Activated CD4-positive, alpha-beta T cell treated with anti-CD3 and anti-CD28 coated beads, Interleukin-2, amount 10 ng/mL, durations not matched to agents 7 days and 5 days (primary cell): ENCODE results near the gene SESN1. TPM values are rescaled to one million over a fixed set of nuclear protein-coding genes. Genes with fewer than 3 reads are reported as not detected.

Source experiments
- CTCF ChIA-PET: fragments of 350-600 bp; sonication (Branson Sonifier 250); formaldehyde crosslinking; loops from one replicate; lab custom pipeline; 2021; ENCODE audit warnings: antibody characterized with exemption; lab: Charles Lee
- POLR2A ChIA-PET: fragments of 350-600 bp; sonication (Branson Sonifier 250); formaldehyde crosslinking; loops from one replicate; lab custom pipeline; 2021; ENCODE audit warnings: antibody characterized with exemption; lab: Charles Lee
- DNase-seq: peaks from one replicate; pipeline ENCODE4 v3.0.0-alpha.2; 2020
- H3K27ac Mint-ChIP-seq: one replicate; pipeline ENCODE4 v1.8.0; 2021; ENCODE audit warnings: mild to moderate bottlenecking, moderate library complexity, mixed read lengths
- H3K27me3 Mint-ChIP-seq: one replicate; pipeline ENCODE4 v1.8.0; 2021; ENCODE audit warnings: mixed read lengths
- H3K36me3 Mint-ChIP-seq: one replicate; pipeline ENCODE4 v1.8.0; 2021; ENCODE audit warnings: low read depth, mixed read lengths
- H3K4me1 Mint-ChIP-seq: one replicate; pipeline ENCODE4 v1.8.0; 2021; ENCODE audit warnings: mixed read lengths
- H3K4me3 Mint-ChIP-seq: one replicate; pipeline ENCODE4 v1.8.0; 2021; ENCODE audit warnings: mild to moderate bottlenecking, moderate library complexity, mixed read lengths
- H3K9me3 Mint-ChIP-seq: one replicate; pipeline ENCODE4 v1.8.0; 2021; ENCODE audit warnings: mixed read lengths
- total RNA-seq, 2 experiments: library from RNA; stranded (reverse); gene quantifications; one replicate each; pipeline ENCODE4 v1.2.3, GENCODE V29; 2021

SESN1 gene
- total RNA-seq, 2 experiments from 2014 or later, result 19.9 to 21.6 TPM

- H3K27ac Mint-ChIP-seq, result peak overlapping the region; percentile 4
- CTCF ChIA-PET, result interaction anchor here (1.2 kb wide), 1 partner anchor 9 kb away, joined by 5 read pairs; no protein-coding TSS in a partner anchor
- H3K36me3 Mint-ChIP-seq, result no peaks in the 10 kb centered on the region
- no peak for DNase-seq
- H3K9me3 Mint-ChIP-seq, result no peaks in the 10 kb centered on the region
- no peaks in the 10 kb centered on the region for H3K27me3 Mint-ChIP-seq
- no peak overlapping the region for H3K4me3 Mint-ChIP-seq
- POLR2A ChIA-PET, result no interaction called here
- H3K4me1 Mint-ChIP-seq, result peaks cover 20% of the 10 kb centered on the region
These were observed 134.6 kb downstream of the SESN1 start for GRCh38 chr6:108959972-108960582.

GRCh38 chr6:108958900-108959770 is 135.5 kb downstream of the SESN1 start:
- CTCF ChIA-PET, result interaction anchor here (1.7 kb wide), 1 partner anchor 10 kb away, joined by 3 read pairs; no protein-coding TSS in a partner anchor
- H3K27me3 Mint-ChIP-seq, result no peaks in the 10 kb centered on the region
- DNase-seq, result no peak
- no peak overlapping the region for H3K27ac Mint-ChIP-seq
- H3K4me1 Mint-ChIP-seq, result peaks cover 25% of the 10 kb centered on the region
- H3K9me3 Mint-ChIP-seq, result no peaks in the 10 kb centered on the region
- POLR2A ChIA-PET, result interaction anchor here (0.6 kb wide), 1 partner anchor 27 kb away, joined by 5 read pairs; no protein-coding TSS in a partner anchor
- no peaks in the 10 kb centered on the region for H3K36me3 Mint-ChIP-seq
- H3K4me3 Mint-ChIP-seq, result no peak overlapping the region

DNA sequence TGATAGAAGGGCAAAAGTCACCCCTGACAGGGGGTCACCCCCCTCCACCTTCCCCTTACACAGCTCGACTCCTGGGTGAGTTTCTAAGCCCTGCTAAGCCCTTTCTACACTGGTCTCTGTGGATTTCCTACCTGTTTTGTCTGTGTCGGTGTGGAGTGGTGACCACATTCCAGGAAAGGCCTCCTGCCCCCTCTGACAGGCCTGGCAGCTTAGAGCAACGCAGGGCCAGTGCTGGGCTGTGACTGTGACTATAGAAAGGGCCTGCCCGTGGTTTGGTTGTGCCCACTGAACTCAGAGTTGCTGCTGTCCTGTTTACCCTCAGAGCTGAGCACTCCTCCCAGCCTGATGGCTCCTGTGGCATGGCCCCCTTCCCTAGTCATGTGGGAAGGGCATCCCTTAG is 137.4 kb downstream of the SESN1 start:
- POLR2A ChIA-PET, result no interaction called here

GRCh38 chr6:108955329-108955949 is 139.2 kb downstream of the SESN1 start:
- ChIA-PET POLR2A (interaction anchor here (0.6 kb wide), 1 partner anchor 103 kb away, joined by 3 read pairs; no protein-coding TSS in a partner anchor), CTCF (interaction anchor here (0.6 to 4.5 kb wide), 5 partner anchors 11 to 408 kb away, joined by 3 to 26 read pairs (median 4); no protein-coding TSS in a partner anchor)
- Mint-ChIP-seq H3K4me1 (peaks cover 25% of the 10 kb centered on the region), H3K4me3 (no peak overlapping the region), H3K27ac (peak overlapping the region; percentile 54), H3K9me3 (no peaks in the 10 kb centered on the region), H3K27me3 (no peaks in the 10 kb centered on the region), H3K36me3 (no peaks in the 10 kb centered on the region)
- DNase-seq, result no peak

More for the DNA sequence above, 137.4 kb downstream of the SESN1 start:
- Mint-ChIP-seq H3K9me3 (no peaks in the 10 kb centered on the region), H3K4me1 (peaks cover 25% of the 10 kb centered on the region), H3K4me3 (no peak overlapping the region), H3K36me3 (no peaks in the 10 kb centered on the region), H3K27me3 (no peaks in the 10 kb centered on the region), H3K27ac (no peak overlapping the region)
- DNase-seq, result no peak
- CTCF ChIA-PET, result interaction anchor here (0.8 to 4.5 kb wide), 2 partner anchors 13 kb away, joined by 4 to 26 read pairs; no protein-coding TSS in a partner anchor

DNA sequence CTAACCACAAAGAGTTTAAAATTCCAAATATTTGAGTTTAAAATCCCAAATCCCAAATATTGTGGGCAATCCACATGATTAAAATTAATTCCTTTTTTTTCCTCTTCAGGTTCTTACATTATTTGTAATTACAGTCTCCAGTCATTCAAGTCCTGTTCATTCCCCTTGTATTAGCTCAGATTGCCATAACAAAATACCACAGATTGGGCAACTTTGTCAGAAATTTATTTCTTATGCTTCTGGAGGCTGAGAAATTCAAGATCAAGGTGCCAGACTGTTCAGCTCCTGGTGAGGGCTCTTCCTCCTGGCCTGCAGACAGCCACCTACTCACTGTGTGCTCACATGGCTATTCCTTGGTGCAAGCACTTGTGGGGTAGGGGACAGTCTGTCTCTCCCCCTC is 141.0 kb downstream of the SESN1 start:
- no peak overlapping the region for H3K4me3 Mint-ChIP-seq
- no peaks in the 10 kb centered on the region for H3K36me3 Mint-ChIP-seq
- ChIA-PET POLR2A (no interaction called here), CTCF (interaction anchor here (0.6 to 4.5 kb wide), 3 partner anchors 9 to 87 kb away, joined by 3 to 26 read pairs (median 3); no protein-coding TSS in a partner anchor)
- peaks cover 15% of the 10 kb centered on the region for H3K4me1 Mint-ChIP-seq
- H3K9me3 Mint-ChIP-seq, result no peaks in the 10 kb centered on the region
- no peak overlapping the region for H3K27ac Mint-ChIP-seq
- no peak for DNase-seq
- no peaks in the 10 kb centered on the region for H3K27me3 Mint-ChIP-seq

DNA sequence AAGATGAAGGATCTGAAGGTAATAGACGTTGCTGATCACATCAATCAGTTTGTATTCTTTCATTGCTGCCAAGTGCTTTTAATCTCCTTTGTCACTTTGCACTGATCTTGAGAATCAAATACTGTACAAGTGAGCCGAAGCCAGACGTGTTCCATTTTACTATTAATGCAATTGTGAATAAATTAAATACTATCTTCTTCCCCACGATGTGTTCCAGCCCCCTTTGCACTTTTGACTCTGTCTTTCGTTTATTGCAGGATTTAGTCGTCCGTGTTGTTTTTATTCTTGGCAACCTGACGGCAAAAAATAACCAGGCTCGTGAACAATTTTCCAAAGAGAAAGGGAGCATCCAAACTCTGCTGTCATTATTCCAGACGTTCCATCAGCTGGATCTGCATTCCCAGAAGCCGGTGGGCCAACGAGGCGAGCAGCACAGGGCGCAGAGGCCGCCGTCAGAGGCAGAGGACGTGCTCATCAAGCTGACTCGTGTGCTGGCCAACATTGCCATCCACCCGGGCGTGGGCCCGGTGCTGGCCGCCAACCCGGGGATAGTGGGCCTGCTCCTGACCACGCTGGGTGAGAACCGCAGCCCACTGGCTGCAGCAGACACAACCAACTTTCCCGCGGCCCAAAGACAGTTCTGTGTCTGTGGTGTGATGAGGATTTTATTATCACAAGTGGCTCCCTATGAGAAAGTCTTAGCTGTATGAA is 141.7 kb downstream of the SESN1 start:
- DNase-seq, result no peak
- peaks cover 15% of the 10 kb centered on the region for H3K4me1 Mint-ChIP-seq
- H3K27ac Mint-ChIP-seq, result no peak overlapping the region
- H3K4me3 Mint-ChIP-seq, result no peak overlapping the region
- no peaks in the 10 kb centered on the region for H3K9me3 Mint-ChIP-seq
- H3K27me3 Mint-ChIP-seq, result no peaks in the 10 kb centered on the region
- H3K36me3 Mint-ChIP-seq, result no peaks in the 10 kb centered on the region
- POLR2A ChIA-PET, result no interaction called here
- CTCF ChIA-PET, result interaction anchor here (0.6 to 4.5 kb wide), 2 partner anchors 8 to 88 kb away, joined by 3 to 26 read pairs; no protein-coding TSS in a partner anchor

GRCh38 chr6:108951351-108951953 is 143.2 kb downstream of the SESN1 start:
- DNase-seq, result no peak
- H3K27ac Mint-ChIP-seq, result no peak overlapping the region
- CTCF ChIA-PET, result interaction anchor here (1.0 kb wide), 1 partner anchor 36 kb away, joined by 3 read pairs; no protein-coding TSS in a partner anchor

DNA sequence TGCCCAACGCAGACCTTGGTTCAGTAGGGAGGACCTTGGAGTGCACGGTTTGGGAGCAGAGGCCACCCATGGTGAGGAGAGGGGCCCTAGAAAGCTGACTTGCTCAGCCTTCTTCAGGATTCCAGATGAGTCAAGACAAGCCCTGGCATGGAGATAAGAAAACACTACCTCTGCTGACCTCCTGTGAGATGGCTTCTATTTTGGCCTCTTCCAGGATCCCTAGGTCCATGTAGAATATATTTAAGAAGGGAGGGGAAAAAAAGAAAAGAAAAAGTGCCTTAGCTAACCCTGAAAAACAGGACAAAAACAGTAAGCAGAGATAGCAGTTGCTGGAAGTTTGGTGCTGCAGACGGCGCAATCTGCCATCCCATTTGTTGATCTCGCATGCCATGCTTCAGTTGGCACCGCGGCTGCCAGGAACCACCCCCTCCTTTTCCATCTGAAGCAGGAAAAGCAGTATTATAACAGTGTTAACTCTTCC is 146.4 kb downstream of the SESN1 start:
- no peaks in the 10 kb centered on the region for H3K9me3 Mint-ChIP-seq
- H3K36me3 Mint-ChIP-seq, result peaks cover 9% of the 10 kb centered on the region
- H3K27me3 Mint-ChIP-seq, result no peaks in the 10 kb centered on the region
- DNase-seq, result no peak
- POLR2A ChIA-PET, result no interaction called here
- H3K4me3 Mint-ChIP-seq, result no peak overlapping the region
- H3K4me1 Mint-ChIP-seq, result peaks cover 31% of the 10 kb centered on the region
- CTCF ChIA-PET, result interaction anchor here (0.6 kb wide), 1 partner anchor 394 kb away, joined by 3 read pairs; no protein-coding TSS in a partner anchor
- no peak overlapping the region for H3K27ac Mint-ChIP-seq

More at GRCh38 chr6:108951351-108951953, 143.2 kb downstream of the SESN1 start:
- Mint-ChIP-seq H3K27me3 (no peaks in the 10 kb centered on the region), H3K36me3 (peaks cover 3% of the 10 kb centered on the region), H3K4me3 (no peak overlapping the region), H3K4me1 (peaks cover 24% of the 10 kb centered on the region), H3K9me3 (no peaks in the 10 kb centered on the region)
- POLR2A ChIA-PET, result no interaction called here

DNA sequence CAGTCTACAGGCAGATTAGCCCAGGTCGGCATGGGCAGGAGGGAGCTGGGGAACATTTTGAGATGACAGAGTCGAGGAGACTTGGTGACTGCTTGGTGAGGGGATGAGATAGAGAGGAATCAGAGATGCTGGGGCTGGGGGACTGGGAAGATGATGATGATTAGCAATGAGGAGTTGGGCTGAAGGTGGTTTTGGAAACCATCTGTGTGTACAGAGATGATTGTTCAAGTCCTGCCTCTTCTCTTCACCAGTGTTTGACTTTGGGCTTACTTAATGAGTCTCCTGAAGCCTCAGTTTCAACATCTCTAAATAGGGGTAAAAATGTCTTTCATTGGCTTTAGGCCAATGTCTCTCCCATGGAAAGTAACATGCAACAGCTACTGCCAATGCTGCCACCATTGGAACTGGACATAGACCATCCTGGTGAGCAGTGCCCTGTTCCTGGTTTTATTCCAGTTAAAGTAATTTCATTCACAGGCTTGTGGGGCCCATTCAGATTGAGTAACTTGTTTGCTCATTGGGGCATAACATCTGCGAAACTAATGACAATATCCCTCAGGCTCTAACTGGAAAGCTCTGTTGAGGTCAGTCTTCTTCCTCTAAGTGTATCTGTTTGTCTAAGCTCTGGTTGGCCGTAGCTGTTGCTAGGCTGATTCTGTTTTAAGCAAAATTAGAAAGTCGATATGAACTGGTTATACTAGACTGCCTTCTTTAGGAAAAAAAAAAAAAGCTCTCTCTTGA is 147.4 kb downstream of the SESN1 start:
- POLR2A ChIA-PET, result no interaction called here
- peaks cover 9% of the 10 kb centered on the region for H3K36me3 Mint-ChIP-seq
- H3K4me3 Mint-ChIP-seq, result no peak overlapping the region
- CTCF ChIA-PET, result interaction anchor here (0.6 to 1.0 kb wide), 2 partner anchors 18 to 61 kb away, joined by 3 read pairs; no protein-coding TSS in a partner anchor
- DNase-seq, result no peak
- H3K27me3 Mint-ChIP-seq, result no peaks in the 10 kb centered on the region
- peaks cover 41% of the 10 kb centered on the region for H3K4me1 Mint-ChIP-seq
- no peak overlapping the region for H3K27ac Mint-ChIP-seq
- H3K9me3 Mint-ChIP-seq, result no peaks in the 10 kb centered on the region

- H3K36me3 Mint-ChIP-seq, result peaks cover 9% of the 10 kb centered on the region
- no peak overlapping the region for H3K27ac Mint-ChIP-seq
- H3K4me3 Mint-ChIP-seq, result no peak overlapping the region
- DNase-seq, result no peak
- CTCF ChIA-PET, result interaction anchor here (1.0 to 4.5 kb wide), 4 partner anchors 8 to 62 kb away, joined by 3 to 26 read pairs (median 4); no protein-coding TSS in a partner anchor
- H3K4me1 Mint-ChIP-seq, result peaks cover 46% of the 10 kb centered on the region
- H3K9me3 Mint-ChIP-seq, result no peaks in the 10 kb centered on the region
- POLR2A ChIA-PET, result no interaction called here
- H3K27me3 Mint-ChIP-seq, result no peaks in the 10 kb centered on the region
These were observed 148.0 kb downstream of the SESN1 start for GRCh38 chr6:108946695-108947094.

- DNase-seq, result no peak
- Mint-ChIP-seq H3K27ac (no peak overlapping the region), H3K9me3 (peaks cover 2% of the 10 kb centered on the region), H3K27me3 (no peaks in the 10 kb centered on the region), H3K4me3 (no peak overlapping the region), H3K4me1 (peaks cover 52% of the 10 kb centered on the region), H3K36me3 (peaks cover 14% of the 10 kb centered on the region)
- CTCF ChIA-PET, result interaction anchor here (1.0 to 4.5 kb wide), 5 partner anchors 9 to 45 kb away, joined by 3 to 26 read pairs (median 4); no protein-coding TSS in a partner anchor
- POLR2A ChIA-PET, result no interaction called here
These were observed 148.9 kb downstream of the SESN1 start for GRCh38 chr6:108945681-108946159.
